Stimulated activated CD4-positive, alpha-beta T cell treated with anti-CD3 and anti-CD28 coated beads, Interleukin-12 subunit alpha, Interleukin-12 subunit beta, amount 100 ng/mL, for 48 hours (primary cell): ENCODE results near the gene TNRC6C.
"Not testable (repeated sequence)": the region's sequence is repeated elsewhere in the genome, so short reads cannot be mapped to it uniquely, and the experiment has no call there.

Source experiments
- DNase-seq, 3 donors: peaks; one replicate each; pipeline ENCODE4 v3.0.0-alpha.2; 2020; ENCODE audit warnings: low read depth in 2 of 3, low spot score in 1 of 3

Gene TNRC6C

GRCh38 chr17:78041386-78042179 lies 83.1 kb downstream of the TNRC6C start:
- DNase-seq: no peak

GRCh38 chr17:78042542-78042941 lies 84.0 kb downstream of the TNRC6C start:
- DNase-seq: no peak

GRCh38 chr17:78043031-78043430 lies 84.5 kb downstream of the TNRC6C start:
- no peak for DNase-seq

GRCh38 chr17:78044280-78044835 lies 85.9 kb downstream of the TNRC6C start:
- DNase-seq: no peak

GRCh38 chr17:78045316-78045715 lies 86.8 kb downstream of the TNRC6C start:
- DNase-seq: no peak

GRCh38 chr17:78046923-78047322 lies 88.4 kb downstream of the TNRC6C start:
- no peak for DNase-seq

- DNase-seq: no peak
Observed at GRCh38 chr17:78048346-78049292, 90.1 kb downstream of the TNRC6C start.

- no peak for DNase-seq
Observed at GRCh38 chr17:78049609-78050008, 91.1 kb downstream of the TNRC6C start.

GRCh38 chr17:78051186-78051972 lies 92.9 kb downstream of the TNRC6C start:
- no peak for DNase-seq

GRCh38 chr17:78053777-78054468 lies 95.4 kb downstream of the TNRC6C start:
- no peak for DNase-seq

GRCh38 chr17:78057113-78057740 lies 98.7 kb downstream of the TNRC6C start:
- no peak for DNase-seq

GRCh38 chr17:78058001-78058400 lies 99.5 kb downstream of the TNRC6C start:
- DNase-seq: no peak

- DNase-seq: no peak
Observed at GRCh38 chr17:78058581-78058980, 100.1 kb downstream of the TNRC6C start.

- DNase-seq: no peak
Observed at GRCh38 chr17:78062596-78062995, 104.1 kb downstream of the TNRC6C start.

GRCh38 chr17:78063489-78063888 lies 105.0 kb downstream of the TNRC6C start:
- DNase-seq: no peak

GRCh38 chr17:78064708-78065107 lies 106.2 kb downstream of the TNRC6C start:
- DNase-seq: no peak

- DNase-seq: not testable (repeated sequence)
Observed at GRCh38 chr17:78066976-78067375, 108.5 kb downstream of the TNRC6C start.

- DNase-seq: no peak
Observed at GRCh38 chr17:78069695-78070094, 111.2 kb downstream of the TNRC6C start.

- DNase-seq: no peak
Observed at GRCh38 chr17:78072961-78073360, 114.5 kb downstream of the TNRC6C start.

- no peak for DNase-seq
Observed at GRCh38 chr17:78075011-78075410, 116.5 kb downstream of the TNRC6C start.
